IPS-18c (cell line): Measurements from ENCODE around the gene GATA2.

Source experiments
- H3K4me3 ChIP-seq: 2 replicates; pipeline ENCODE4 v1.7.0; 2013; ENCODE audit warnings: low read depth, mild to moderate bottlenecking, low read length, moderate library complexity; ENCODE audit not compliant: insufficient read depth
- H3K9me3 ChIP-seq: one replicate; pipeline ENCODE4 v1.6.1; 2013; ENCODE audit warnings: mild to moderate bottlenecking, low read length, moderate library complexity; ENCODE audit not compliant: control insufficient read depth, insufficient read depth

The GATA2 gene

GRCh38 chr3:128491941-128492670 lies 895 bp downstream of the GATA2 start:
- Histone ChIP-seq H3K9me3 (peaks cover 2% of the 10 kb centered on the region), H3K4me3 (peak overlapping the region; percentile 36)

- Histone ChIP-seq H3K4me3 (peak overlapping the region; percentile 20; the same call in 1 of the 2 replicates), H3K9me3 (peaks cover 2% of the 10 kb centered on the region)
These were observed 1.4 kb downstream of the GATA2 start for GRCh38 chr3:128491691-128491940.

- H3K4me3 ChIP-seq: peak overlapping the region; percentile 20
- peaks cover 2% of the 10 kb centered on the region for H3K9me3 ChIP-seq
These were observed 1.9 kb downstream of the GATA2 start for GRCh38 chr3:128490915-128491690.

- Histone ChIP-seq H3K4me3 (peak overlapping the region; percentile 50; the same call in 1 of the 2 replicates), H3K9me3 (peaks cover 2% of the 10 kb centered on the region)
These were observed 2.4 kb downstream of the GATA2 start for GRCh38 chr3:128490650-128490914.

GRCh38 chr3:128489927-128490649 lies 2.9 kb downstream of the GATA2 start:
- Histone ChIP-seq H3K4me3 (peak overlapping the region; percentile 50), H3K9me3 (peaks cover 2% of the 10 kb centered on the region)

GRCh38 chr3:128489674-128489926 lies 3.4 kb downstream of the GATA2 start:
- H3K4me3 ChIP-seq: peak overlapping the region; percentile 50
- peaks cover 2% of the 10 kb centered on the region for H3K9me3 ChIP-seq

GRCh38 chr3:128488991-128489673 lies 3.9 kb downstream of the GATA2 start:
- Histone ChIP-seq H3K9me3 (peaks cover 2% of the 10 kb centered on the region), H3K4me3 (peak overlapping the region; percentile 50)

- Histone ChIP-seq H3K9me3 (peaks cover 2% of the 10 kb centered on the region), H3K4me3 (peak overlapping the region; percentile 50)
These were observed 4.4 kb downstream of the GATA2 start for GRCh38 chr3:128488636-128488990.

GRCh38 chr3:128487813-128488635 lies 5.0 kb downstream of the GATA2 start:
- Histone ChIP-seq H3K4me3 (peak overlapping the region; percentile 50), H3K9me3 (peaks cover 2% of the 10 kb centered on the region)

- peak overlapping the region; percentile 50 for H3K4me3 ChIP-seq
These were observed 5.5 kb downstream of the GATA2 start for GRCh38 chr3:128487538-128487812.

GRCh38 chr3:128486681-128487537 lies 6.1 kb downstream of the GATA2 start:
- peaks cover 2% of the 10 kb centered on the region for H3K9me3 ChIP-seq
- H3K4me3 ChIP-seq: peak overlapping the region; percentile 50

More at GRCh38 chr3:128487538-128487812, 5.5 kb downstream of the GATA2 start:
- peaks cover 2% of the 10 kb centered on the region for H3K9me3 ChIP-seq

- Histone ChIP-seq H3K9me3 (peaks cover 2% of the 10 kb centered on the region), H3K4me3 (peak overlapping the region; percentile 50; the same call in 1 of the 2 replicates)
These were observed 6.8 kb downstream of the GATA2 start for GRCh38 chr3:128486205-128486628.

- 0 out of 2 replicates have a peak overlapping the region, but pooled peaks have one; percentile 3 for H3K4me3 ChIP-seq
- H3K9me3 ChIP-seq: no peaks in the 10 kb centered on the region
These were observed 7.5 kb downstream of the GATA2 start for GRCh38 chr3:128485282-128486204.

- H3K9me3 ChIP-seq: no peaks in the 10 kb centered on the region
- peak overlapping the region; percentile 28 for H3K4me3 ChIP-seq
These were observed 8.4 kb downstream of the GATA2 start for GRCh38 chr3:128484404-128485281.
